Suprapubic skin (tissue), 4 donors: ENCODE results near the gene PRR7. TPM values are rescaled to one million over a fixed set of nuclear protein-coding genes. Genes with fewer than 3 reads are reported as not detected.

Experiments used
- DNase-seq, 2 donors: peaks; one replicate each; pipeline ENCODE4 v3.0.0-alpha.2; 2019; ENCODE audit warnings: low spot score in 2 of 2
- H3K27ac ChIP-seq: fragments of 200-600 bp; sonication (generic); one replicate; pipeline ENCODE4 v1.5.1; 2019
- H3K27me3 ChIP-seq: fragments of 200-600 bp; sonication (generic); one replicate; pipeline ENCODE4 v1.5.1; 2019
- H3K36me3 ChIP-seq: fragments of 200-600 bp; sonication (generic); one replicate; pipeline ENCODE4 v1.5.1; 2019
- H3K4me1 ChIP-seq: fragments of 200-600 bp; sonication (generic); one replicate; pipeline ENCODE4 v1.5.1; 2019
- H3K4me3 ChIP-seq: fragments of 200-600 bp; sonication (generic); one replicate; pipeline ENCODE4 v1.5.1; 2019; ENCODE audit warnings: mild to moderate bottlenecking
- H3K9me3 ChIP-seq: fragments of 200-600 bp; sonication (generic); one replicate; pipeline ENCODE4 v1.5.1; 2019
- EP300 ChIP-seq: sonication (generic); formaldehyde crosslinking; IDR thresholded peaks from one replicate; pipeline ENCODE4 v1.6.1; 2017; ENCODE audit warnings: antibody characterized with exemption
- POLR2A ChIP-seq, 2 donors: fragments of 450-650 bp; IDR thresholded peaks; one replicate each; pipeline ENCODE4 v1.6.1; 2017; ENCODE audit warnings: antibody characterized with exemption in 2 of 2, mild to moderate bottlenecking in 2 of 2, moderate library complexity in 2 of 2
- POLR2AphosphoS5 ChIP-seq, 3 donors: sonication (generic); formaldehyde crosslinking; IDR thresholded peaks; one replicate each; pipeline ENCODE4 v1.6.1; 2017; ENCODE audit warnings: antibody characterized with exemption in 3 of 3
- WGBS: methylation state at CpG from one replicate; pipeline ENCODE4 v1.1.5; 2018; 5-methylcytosine and 5-hydroxymethylcytosine counted together
- total RNA-seq, 4 donors: library from RNA; depleted of rRNA; stranded (reverse); fragments of >200 nt; gene quantifications; one replicate each; pipeline ENCODE4 v1.1.0, GENCODE V29; 2016
- TF ChIP-seq, protein P1 (sequence below), 2 donors: fragments of 200-600 bp in 1 of 2; fragments of 450-650 bp in 1 of 2; sonication (generic) in 1 of 2; IDR thresholded peaks; one replicate each; pipeline ENCODE4 v1.5.1; 2016 to 2019; ENCODE audit warnings: antibody characterized with exemption in 2 of 2, mild to moderate bottlenecking in 1 of 2, moderate library complexity in 1 of 2

Gene PRR7
- total RNA-seq, 4 donors from 2014 or later: 5.7 to 9.8 (median 7.8) TPM

DNA sequence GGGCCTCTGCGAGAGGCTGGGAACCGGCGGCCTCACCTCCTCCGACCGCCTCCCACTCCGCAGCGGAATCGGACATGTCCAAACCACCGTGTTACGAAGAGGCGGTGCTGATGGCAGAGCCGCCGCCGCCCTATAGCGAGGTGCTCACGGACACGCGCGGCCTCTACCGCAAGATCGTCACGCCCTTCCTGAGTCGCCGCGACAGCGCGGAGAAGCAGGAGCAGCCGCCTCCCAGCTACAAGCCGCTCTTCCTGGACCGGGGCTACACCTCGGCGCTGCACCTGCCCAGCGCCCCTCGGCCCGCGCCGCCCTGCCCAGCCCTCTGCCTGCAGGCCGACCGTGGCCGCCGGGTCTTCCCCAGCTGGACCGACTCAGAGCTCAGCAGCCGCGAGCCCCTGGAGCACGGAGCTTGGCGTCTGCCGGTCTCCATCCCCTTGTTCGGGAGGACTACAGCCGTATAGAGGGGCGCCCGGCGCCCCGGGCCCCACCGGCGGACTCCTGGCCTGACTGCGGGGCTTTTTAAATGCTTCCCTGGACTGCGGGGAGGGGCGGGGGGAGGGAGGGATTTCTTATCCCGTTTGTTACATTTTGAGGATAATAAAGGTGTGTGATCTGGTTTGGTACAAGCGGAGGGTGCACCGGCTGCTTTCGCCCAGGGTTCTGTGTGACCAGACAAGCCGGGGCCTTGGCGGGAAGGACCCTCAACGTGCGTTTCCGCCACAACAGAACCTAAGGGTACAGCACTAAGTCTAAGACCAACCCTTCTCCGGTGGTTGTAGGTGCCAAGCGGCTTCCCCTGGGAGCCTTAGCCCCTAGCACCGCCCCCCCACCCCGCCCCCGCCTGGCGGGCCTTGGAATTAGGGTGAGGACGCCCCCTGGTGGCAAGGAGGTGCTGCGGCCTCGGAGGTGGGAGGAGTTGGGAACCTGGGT lies 9.3 kb downstream of the PRR7 start:
- TF ChIP-seq, protein P1, sequence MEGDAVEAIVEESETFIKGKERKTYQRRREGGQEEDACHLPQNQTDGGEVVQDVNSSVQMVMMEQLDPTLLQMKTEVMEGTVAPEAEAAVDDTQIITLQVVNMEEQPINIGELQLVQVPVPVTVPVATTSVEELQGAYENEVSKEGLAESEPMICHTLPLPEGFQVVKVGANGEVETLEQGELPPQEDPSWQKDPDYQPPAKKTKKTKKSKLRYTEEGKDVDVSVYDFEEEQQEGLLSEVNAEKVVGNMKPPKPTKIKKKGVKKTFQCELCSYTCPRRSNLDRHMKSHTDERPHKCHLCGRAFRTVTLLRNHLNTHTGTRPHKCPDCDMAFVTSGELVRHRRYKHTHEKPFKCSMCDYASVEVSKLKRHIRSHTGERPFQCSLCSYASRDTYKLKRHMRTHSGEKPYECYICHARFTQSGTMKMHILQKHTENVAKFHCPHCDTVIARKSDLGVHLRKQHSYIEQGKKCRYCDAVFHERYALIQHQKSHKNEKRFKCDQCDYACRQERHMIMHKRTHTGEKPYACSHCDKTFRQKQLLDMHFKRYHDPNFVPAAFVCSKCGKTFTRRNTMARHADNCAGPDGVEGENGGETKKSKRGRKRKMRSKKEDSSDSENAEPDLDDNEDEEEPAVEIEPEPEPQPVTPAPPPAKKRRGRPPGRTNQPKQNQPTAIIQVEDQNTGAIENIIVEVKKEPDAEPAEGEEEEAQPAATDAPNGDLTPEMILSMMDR (IDR thresholded peaks at IDR 0.05): peak; percentile 58 to 94
- TF ChIP-seq POLR2A (IDR thresholded peaks at IDR 0.05): no peak
- TF ChIP-seq EP300: no peak
- peak; percentile 97 for DNase-seq
- under 1% methylated on average over 37 of the region's 76 CpGs for WGBS
- Histone ChIP-seq H3K4me1 (peaks cover 50% of the 10 kb centered on the region), H3K9me3 (no peaks in the 10 kb centered on the region), H3K27ac (peak overlapping the region; percentile 46), H3K27me3 (no peaks in the 10 kb centered on the region), H3K36me3 (peaks cover 24% of the 10 kb centered on the region), H3K4me3 (peak overlapping the region; percentile 74)

DNA sequence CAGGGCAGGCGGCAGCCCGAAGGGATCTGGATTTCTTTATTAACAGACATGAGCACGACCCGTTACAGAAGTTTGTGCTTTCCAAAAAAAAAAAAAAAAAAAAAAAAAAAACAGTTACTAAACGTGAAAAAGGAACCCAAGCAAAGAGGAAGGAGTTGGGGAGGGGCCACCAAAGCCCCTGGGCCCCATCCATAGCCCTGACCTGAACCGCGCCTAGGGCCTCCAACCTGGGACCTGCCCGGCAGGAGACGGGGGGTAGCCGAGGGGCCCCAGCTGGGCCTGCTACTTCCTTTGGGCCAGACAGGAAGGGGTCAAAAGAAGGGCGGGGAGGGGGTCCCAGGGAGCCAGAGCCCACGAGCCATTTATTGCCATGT lies 10.0 kb downstream of the PRR7 start:
- Histone ChIP-seq H3K36me3 (peaks cover 24% of the 10 kb centered on the region), H3K27ac (no peak overlapping the region), H3K27me3 (no peaks in the 10 kb centered on the region), H3K4me3 (peak overlapping the region; percentile 74), H3K9me3 (no peaks in the 10 kb centered on the region), H3K4me1 (peaks cover 50% of the 10 kb centered on the region)
- DNase-seq: peak in 1 of 2 donors; percentile 75
- 26% methylated on average over 12 of the region's 12 CpGs for WGBS
- no peak for TF ChIP-seq EP300
- no peak for TF ChIP-seq POLR2AphosphoS5 (IDR thresholded peaks at IDR 0.05)
- TF ChIP-seq, protein P1 (IDR thresholded peaks at IDR 0.05): no peak
- TF ChIP-seq POLR2A (IDR thresholded peaks at IDR 0.05): no peak

DNA sequence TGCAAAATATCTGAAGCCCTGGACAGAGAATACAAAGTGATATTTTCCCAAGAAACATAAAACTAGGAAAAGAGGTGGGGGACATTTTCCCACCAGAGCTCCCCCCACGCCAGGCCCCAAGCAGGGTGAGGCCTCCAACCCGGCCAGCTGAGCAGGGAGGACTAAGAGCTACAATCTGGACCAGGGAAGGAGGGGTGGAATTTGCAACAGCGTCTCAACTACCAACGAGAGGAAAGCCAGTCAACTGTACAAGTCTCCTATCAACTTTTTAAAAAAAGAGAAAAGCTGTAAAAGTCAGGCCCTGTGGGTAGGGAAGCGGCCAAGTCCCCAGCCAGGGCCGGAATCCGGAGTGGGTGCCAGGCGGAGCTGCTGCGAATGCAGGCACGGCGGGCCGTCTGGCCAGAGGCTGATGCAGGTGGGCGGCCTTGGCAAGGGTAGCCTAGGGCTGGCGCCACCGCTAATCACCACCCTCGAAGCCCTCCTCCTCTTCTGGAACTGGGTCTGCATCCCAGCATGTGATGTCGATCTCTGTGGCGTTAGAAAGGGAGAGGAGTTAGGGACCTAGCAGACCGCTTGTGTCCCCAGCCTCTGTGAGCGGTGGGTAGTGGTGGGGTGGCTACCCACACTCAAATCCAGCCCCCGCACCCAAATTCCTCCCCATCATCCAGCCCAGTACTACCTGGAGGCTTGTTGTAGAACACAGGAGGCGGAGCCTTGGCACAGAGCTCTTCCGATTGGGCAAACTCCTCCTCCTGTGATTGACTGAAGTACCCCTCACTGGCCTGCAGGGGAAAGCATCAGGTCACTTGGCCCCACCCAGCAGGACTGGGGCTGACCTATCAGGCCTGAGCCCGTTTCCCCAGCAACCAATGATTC lies 10.6 kb downstream of the PRR7 start:
- Histone ChIP-seq H3K27ac (no peak overlapping the region), H3K9me3 (no peaks in the 10 kb centered on the region), H3K4me3 (no peak overlapping the region), H3K36me3 (peaks cover 24% of the 10 kb centered on the region), H3K4me1 (peaks cover 48% of the 10 kb centered on the region), H3K27me3 (no peaks in the 10 kb centered on the region)
- 66% methylated on average over 24 of the region's 24 CpGs for WGBS
- no peak for TF ChIP-seq POLR2A (IDR thresholded peaks at IDR 0.05)
- TF ChIP-seq, protein P1 (IDR thresholded peaks at IDR 0.05): peak; percentile 64 to 77
- DNase-seq: no peak

DNA sequence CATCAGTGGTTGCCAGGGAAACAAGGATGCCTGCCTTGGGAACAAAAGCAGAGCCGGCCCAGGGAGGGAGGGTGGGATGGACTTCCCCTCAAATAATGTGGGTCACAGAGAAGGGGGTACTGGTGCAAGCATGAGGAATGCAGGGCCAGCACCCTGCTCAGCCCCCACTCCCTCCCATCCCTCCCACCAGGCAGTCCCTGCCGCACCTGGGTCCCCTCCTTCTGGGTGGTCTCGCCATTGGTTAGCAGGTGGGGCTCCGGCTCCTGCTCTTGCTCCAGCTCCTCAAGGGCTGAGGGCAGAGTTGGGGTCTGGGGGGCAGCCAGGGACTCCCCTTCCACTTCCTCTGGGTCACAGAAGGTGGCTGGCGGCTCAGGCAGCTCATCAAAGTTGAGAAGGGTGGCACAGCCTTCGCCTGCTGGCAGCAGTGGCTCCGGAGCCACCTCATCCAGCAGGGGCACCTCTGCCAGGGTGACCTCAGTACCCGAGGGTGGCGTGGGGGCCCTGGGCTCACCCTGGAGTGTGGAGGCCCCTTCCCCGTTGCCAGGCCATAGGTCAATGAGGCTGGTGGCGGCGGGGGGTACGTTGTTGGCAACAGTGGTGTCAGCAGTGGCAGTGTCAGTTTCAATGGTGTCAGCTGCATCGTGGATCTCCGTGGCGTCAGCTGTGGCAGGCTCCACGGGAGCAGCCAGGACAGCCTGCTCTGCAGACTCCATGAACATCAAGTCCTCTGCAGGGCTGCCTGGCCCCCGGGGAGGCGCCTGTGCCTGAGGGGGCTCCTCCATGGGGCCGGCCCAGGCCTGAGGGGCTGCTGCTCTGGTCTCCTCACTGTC lies 11.5 kb downstream of the PRR7 start:
- 79% methylated on average over 5 of the region's 20 CpGs for WGBS
- Histone ChIP-seq H3K4me1 (peaks cover 41% of the 10 kb centered on the region), H3K36me3 (peaks cover 24% of the 10 kb centered on the region), H3K27ac (peak overlapping the region; percentile 8), H3K4me3 (no peak overlapping the region), H3K27me3 (no peaks in the 10 kb centered on the region), H3K9me3 (no peaks in the 10 kb centered on the region)
- no peak for TF ChIP-seq EP300
- TF ChIP-seq, protein P1 (IDR thresholded peaks at IDR 0.05): no peak
- TF ChIP-seq POLR2AphosphoS5 (IDR thresholded peaks at IDR 0.05): no peak
- no peak for TF ChIP-seq POLR2A (IDR thresholded peaks at IDR 0.05)
- DNase-seq: peak in 1 of 2 donors; percentile 78
